ENCODE measurements around the gene OR4F6.
A peak's percentile ranks its signal among the peaks of the same experiment; 100 is the strongest.

The OR4F6 gene

GRCh38 chr15:101807345-101807945, 4.1 kb downstream of the OR4F6 start:
- TF ChIP-seq, protein P1, sequence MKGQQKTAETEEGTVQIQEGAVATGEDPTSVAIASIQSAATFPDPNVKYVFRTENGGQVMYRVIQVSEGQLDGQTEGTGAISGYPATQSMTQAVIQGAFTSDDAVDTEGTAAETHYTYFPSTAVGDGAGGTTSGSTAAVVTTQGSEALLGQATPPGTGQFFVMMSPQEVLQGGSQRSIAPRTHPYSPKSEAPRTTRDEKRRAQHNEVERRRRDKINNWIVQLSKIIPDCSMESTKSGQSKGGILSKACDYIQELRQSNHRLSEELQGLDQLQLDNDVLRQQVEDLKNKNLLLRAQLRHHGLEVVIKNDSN (IDR thresholded peaks at IDR 0.05) = no peak
- TF ChIP-seq CREB1 (IDR thresholded peaks at IDR 0.05; ENCODE audit: low read depth) (no peak), RAD21 (IDR thresholded peaks at IDR 0.05; ENCODE audit: low read depth) (no peak), FOXM1 (IDR thresholded peaks at IDR 0.05; ENCODE audit: borderline replicate concordance, low read depth) (no peak), EP300 (IDR thresholded peaks at IDR 0.05; ENCODE audit: borderline replicate concordance) (no peak)

- TF ChIP-seq ZBTB7A (IDR thresholded peaks at IDR 0.05; ENCODE audit: low read depth) (no peak), TCF12 (IDR thresholded peaks at IDR 0.05; ENCODE audit: low read depth) (no peak), YY1 (IDR thresholded peaks at IDR 0.05; ENCODE audit: low read depth) (no peak), TEAD4 (IDR thresholded peaks at IDR 0.05) (no peak), TAF1 (IDR thresholded peaks at IDR 0.05; ENCODE audit: low read depth) (no peak), FOXM1 (IDR thresholded peaks at IDR 0.05; ENCODE audit: borderline replicate concordance, low read depth) (no peak), EGR1 (IDR thresholded peaks at IDR 0.05) (no peak), CEBPB (IDR thresholded peaks at IDR 0.05) (no peak), NFIC (IDR thresholded peaks at IDR 0.05) (no peak), EP300 (IDR thresholded peaks at IDR 0.05; ENCODE audit: borderline replicate concordance) (no peak), REST (IDR thresholded peaks at IDR 0.05; ENCODE audit: low read depth) (no peak), RAD21 (IDR thresholded peaks at IDR 0.05; ENCODE audit: low read depth) (no peak)
- TF ChIP-seq, protein P1 (IDR thresholded peaks at IDR 0.05) = no peak
These were observed 4.9 kb downstream of the OR4F6 start for GRCh38 chr15:101808201-101808600.

DNA sequence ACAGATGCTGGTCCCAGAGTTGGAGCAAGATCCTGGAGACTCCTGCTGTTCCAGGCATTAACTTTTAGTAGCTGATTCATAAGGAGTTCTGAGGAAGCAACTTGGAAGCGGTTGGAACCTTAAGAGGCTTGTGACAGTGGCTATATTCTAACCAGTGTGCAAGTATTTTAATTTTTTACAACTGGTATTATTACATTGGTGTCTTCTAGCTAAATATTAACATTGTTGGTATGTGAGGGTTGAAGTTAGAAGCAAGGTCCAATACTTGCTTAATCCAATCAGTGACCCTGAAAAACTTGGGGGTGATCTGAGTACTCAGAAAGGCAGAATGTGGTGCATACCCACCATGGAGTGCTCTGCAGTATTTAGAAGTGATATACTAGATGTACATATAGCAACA, 7.1 kb downstream of the OR4F6 start:
- TF ChIP-seq FOXM1 (IDR thresholded peaks at IDR 0.05; ENCODE audit: borderline replicate concordance, low read depth) (no peak), TCF12 (IDR thresholded peaks at IDR 0.05; ENCODE audit: low read depth) (no peak), NFIC (IDR thresholded peaks at IDR 0.05) (no peak), CREB1 (IDR thresholded peaks at IDR 0.05; ENCODE audit: low read depth) (no peak), TAF1 (IDR thresholded peaks at IDR 0.05; ENCODE audit: low read depth) (no peak), ZBTB7A (IDR thresholded peaks at IDR 0.05; ENCODE audit: low read depth) (no peak)
- TF ChIP-seq, protein P1 (IDR thresholded peaks at IDR 0.05) = no peak

DNA sequence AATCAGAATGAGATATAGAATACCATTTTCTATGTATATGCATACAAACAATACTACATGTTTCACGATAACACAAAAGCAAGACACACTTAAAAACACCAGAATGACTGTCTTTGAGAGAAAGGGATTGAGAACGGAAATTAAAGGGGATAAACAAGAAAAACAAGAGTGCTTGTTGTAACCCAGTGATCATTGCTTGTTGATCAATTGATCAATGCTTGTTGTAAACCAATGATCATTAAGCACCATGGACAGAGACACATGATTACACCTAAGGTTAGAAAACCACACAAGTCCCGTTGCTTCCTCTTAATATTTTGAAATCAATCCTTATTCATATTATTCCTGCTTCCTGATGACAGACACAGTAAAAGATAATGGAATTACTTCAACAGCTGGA, 7.6 kb downstream of the OR4F6 start:
- TF ChIP-seq REST (IDR thresholded peaks at IDR 0.05; ENCODE audit: low read depth) = peak; percentile 85
- no peak for TF ChIP-seq CEBPB (IDR thresholded peaks at IDR 0.05)

DNA sequence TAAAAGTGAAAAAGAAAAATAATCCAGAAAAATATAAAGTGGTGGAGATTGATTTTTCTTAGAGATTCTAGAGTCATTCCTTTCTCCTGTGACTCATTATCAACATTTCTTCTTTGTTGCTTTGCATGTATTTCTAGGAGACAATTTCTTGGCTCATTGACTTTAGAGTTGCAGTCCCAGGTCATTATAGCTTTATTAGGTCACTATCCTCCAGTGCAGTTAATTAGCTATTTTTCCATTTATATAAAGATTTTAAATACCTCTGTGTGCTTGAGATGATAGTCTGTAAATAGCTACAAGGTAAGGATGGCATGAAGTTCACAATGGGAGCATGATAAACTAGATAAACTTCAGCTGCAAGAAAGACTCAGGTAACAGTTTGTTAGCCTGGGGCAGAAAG, 8.6 kb downstream of the OR4F6 start, which contains the start of gene OR4F15:
Gene OR4F15 (plus strand): TSS at position 301 of the 400 bp plus-strand sequence. CDS start 5,985 bp downstream, outside the sequence.
- TF ChIP-seq CREB1 (IDR thresholded peaks at IDR 0.05; ENCODE audit: low read depth) (no peak), NFIC (IDR thresholded peaks at IDR 0.05) (no peak), REST (IDR thresholded peaks at IDR 0.05; ENCODE audit: low read depth) (no peak), CEBPB (IDR thresholded peaks at IDR 0.05) (no peak), FOXM1 (IDR thresholded peaks at IDR 0.05; ENCODE audit: borderline replicate concordance, low read depth) (no peak), TEAD4 (IDR thresholded peaks at IDR 0.05) (no peak), EGR1 (IDR thresholded peaks at IDR 0.05) (no peak), ZBTB7A (IDR thresholded peaks at IDR 0.05; ENCODE audit: low read depth) (no peak), TAF1 (IDR thresholded peaks at IDR 0.05; ENCODE audit: low read depth) (no peak), YY1 (IDR thresholded peaks at IDR 0.05; ENCODE audit: low read depth) (no peak), TCF12 (IDR thresholded peaks at IDR 0.05; ENCODE audit: low read depth) (no peak)
- TF ChIP-seq, protein P2, sequence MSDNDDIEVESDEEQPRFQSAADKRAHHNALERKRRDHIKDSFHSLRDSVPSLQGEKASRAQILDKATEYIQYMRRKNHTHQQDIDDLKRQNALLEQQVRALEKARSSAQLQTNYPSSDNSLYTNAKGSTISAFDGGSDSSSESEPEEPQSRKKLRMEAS (IDR thresholded peaks at IDR 0.05) = no peak

Measured in Ishikawa (cell line).